Adipose tissue (tissue), 3 donors: ENCODE measurements around the gene FBXO28. TPM values are rescaled to one million over a fixed set of nuclear protein-coding genes. Genes with fewer than 3 reads are reported as not detected.
"Not testable (repeated sequence)": the region's sequence is repeated elsewhere in the genome, so short reads cannot be mapped to it uniquely, and the experiment has no call there.

Source experiments
- H3K27ac ChIP-seq: one replicate; pipeline ENCODE4 v1.5.1; 2013; ENCODE audit warnings: low read depth, low read length
- WGBS, 3 donors: extraction: QIAGEN DNeasy Blood & Tissue Kit; methylation state at CpG; one replicate each; pipeline ENCODE4 v1.1.7; 2013; 5-methylcytosine and 5-hydroxymethylcytosine counted together
- polyA plus RNA-seq, 3 donors: library from polyadenylated mRNA; stranded (reverse); fragments of 200-250 nt; gene quantifications; one replicate each; pipeline ENCODE4 v1.2.3, GENCODE V29; 2013
- donor health status: healthy with polysubstance abuse.
- donor health status: Bipolar disorder and iron deficiency.
- donor health status: healthy.

FBXO28 gene
- polyA plus RNA-seq, 3 donors = 4.6 to 12.2 (median 10.3) TPM

GRCh38 chr1:224201853-224202252, 87.9 kb downstream of the FBXO28 start:
- H3K27ac ChIP-seq = no peak overlapping the region

GRCh38 chr1:224203243-224204016, 89.5 kb downstream of the FBXO28 start:
- 58 to 67% (median 61%) methylated on average over 8 of the region's 8 CpGs for WGBS, 3 donors
- no peak overlapping the region for H3K27ac ChIP-seq

More at GRCh38 chr1:224201853-224202252, 87.9 kb downstream of the FBXO28 start:
- WGBS, 3 donors = 89 to 93% (median 93%) methylated on average over 4 of the region's 4 CpGs

- WGBS, 3 donors = 23 to 34% (median 26%) methylated on average over 4 of the region's 4 CpGs
- no peak overlapping the region for H3K27ac ChIP-seq
Measured at GRCh38 chr1:224205438-224205840, 91.5 kb downstream of the FBXO28 start.

GRCh38 chr1:224205931-224206538, 92.1 kb downstream of the FBXO28 start:
- 73 to 87% (median 78%) methylated on average over 10 of the region's 10 CpGs for WGBS, 3 donors
- H3K27ac ChIP-seq = not testable (repeated sequence)

GRCh38 chr1:224211206-224211962, 97.5 kb downstream of the FBXO28 start:
- 9 to 68% (median 59%) methylated on average over 4 of the region's 4 CpGs for WGBS, 3 donors
- H3K27ac ChIP-seq = no peak overlapping the region

Other genes with a start within 250 kb of the FBXO28 start
- gene DEGS1, start 69.1 kb downstream of the FBXO28 start, polyA plus RNA-seq = 10 to 100 TPM; 14.3 to 70.8 (median 27.6) TPM
- 10 to 100 TPM in 2 of 3 donors, 1 to 10 TPM in 1; 9.1 to 16.2 (median 10.5) TPM for gene NVL, start 216.1 kb downstream of the FBXO28 start, polyA plus RNA-seq
- 10 to 100 TPM; 34.2 to 84.1 (median 35.5) TPM for gene CNIH4, start 242.8 kb downstream of the FBXO28 start, polyA plus RNA-seq